ENCODE results near the gene MICAL1. TPM values are rescaled to one million over a fixed set of nuclear protein-coding genes. Genes with fewer than 3 reads are reported as not detected.

Gene MICAL1
- total RNA-seq, 1 experiment from 2014 or later, result 92.9 TPM

DNA sequence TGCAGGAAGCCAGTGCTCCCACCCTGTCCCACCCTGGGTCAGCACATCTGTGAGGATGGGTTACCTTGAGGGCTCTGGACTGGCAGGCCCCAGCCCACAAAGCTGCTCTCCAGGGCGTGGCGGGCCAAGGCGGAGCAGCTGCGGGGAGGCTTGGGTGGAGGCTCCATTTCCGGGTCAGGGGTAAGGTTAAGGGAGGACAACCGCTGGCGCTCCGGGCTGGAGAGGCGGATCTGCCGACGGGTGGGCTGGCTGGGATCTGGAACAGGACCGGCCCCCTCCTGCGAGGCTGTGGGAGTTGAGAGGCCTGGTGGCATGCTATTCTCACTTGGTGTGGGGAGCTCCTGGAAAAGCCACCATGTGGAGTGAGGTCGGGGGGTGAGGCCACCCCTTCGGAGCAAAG is 9.5 kb downstream of the MICAL1 start:
- peaks cover 5% of the 10 kb centered on the region for H3K23me2 ChIP-seq (ENCODE audit: insufficient read length, low read depth, low read length, poor library complexity, severe bottlenecking)
- no peak for DNase-seq
- no peak overlapping the region for H3K4ac ChIP-seq (ENCODE audit: low read depth, low read length)
- Mint-ChIP-seq H3K4me3 (no peak overlapping the region), H3K27me3 (ENCODE audit: low read depth) (no peaks in the 10 kb centered on the region), H3K36me3 (ENCODE audit: insufficient read depth in 1 of 3, low read depth in 3 of 3) (peaks cover 22 to 71% (median 55%) of the 10 kb centered on the region in 3 experiments), H3K27ac (no peak overlapping the region), H3K4me1 (peaks cover 12% of the 10 kb centered on the region in 2 experiments), H3K9me3 (no peaks in the 10 kb centered on the region; a peak in 1 of 5 replicates)
- no CpG with 5 or more reads among the region's 15 CpGs for WGBS (ENCODE audit: extremely low coverage, insufficient read length, low lambda C conversion rate)
- H2BK20ac ChIP-seq (ENCODE audit: low read depth, low read length, poor library complexity, severe bottlenecking), result no peak overlapping the region
- H3K14ac ChIP-seq (ENCODE audit: insufficient read depth, low read length), result no peak overlapping the region
- H3K18ac ChIP-seq (ENCODE audit: insufficient read length, low read depth, low read length), result no peak overlapping the region
- H3K79me2 ChIP-seq (ENCODE audit: insufficient read depth, low read length), result no peaks in the 10 kb centered on the region
- no peak overlapping the region for H3K4me2 ChIP-seq (ENCODE audit: insufficient read depth, insufficient read length, low read length)
- no peak overlapping the region for H2BK12ac ChIP-seq (ENCODE audit: insufficient read length, low read depth, low read length)
- no peaks in the 10 kb centered on the region for H3K27me3 ChIP-seq (ENCODE audit: insufficient read depth, low read length)
- no peak overlapping the region for H2AK5ac ChIP-seq (ENCODE audit: insufficient read length, low read length)
- no peak overlapping the region for H4K5ac ChIP-seq (ENCODE audit: insufficient read length, low read depth, low read length)
- no peak overlapping the region for H3K56ac ChIP-seq (ENCODE audit: insufficient read length, low read depth, low read length)
- H3K9me3 ChIP-seq (ENCODE audit: control insufficient read depth, low read depth, low read length), result no peaks in the 10 kb centered on the region
- H4K20me1 ChIP-seq (ENCODE audit: control insufficient read depth, insufficient read depth, insufficient read length), result no peaks in the 10 kb centered on the region
- no peak overlapping the region for H4K91ac ChIP-seq (ENCODE audit: insufficient read length, low read depth, low read length)
- H2BK5ac ChIP-seq (ENCODE audit: insufficient read length, low read length), result no peak overlapping the region
- no peaks in the 10 kb centered on the region for H3K79me1 ChIP-seq (ENCODE audit: insufficient read depth, low read depth, low read length, poor library complexity, severe bottlenecking)
- H3K9ac ChIP-seq (ENCODE audit: extremely low read depth, insufficient read length, low read length), result no peak overlapping the region
- peaks cover 3% of the 10 kb centered on the region; the same call in 1 of the 2 replicates for H3K4me1 ChIP-seq (ENCODE audit: insufficient read depth, low read length)
- no peak overlapping the region for H2AFZ ChIP-seq (ENCODE audit: low read length)
- H2BK15ac ChIP-seq (ENCODE audit: low read depth, low read length), result no peak overlapping the region
- TF ChIP-seq, protein P1, sequence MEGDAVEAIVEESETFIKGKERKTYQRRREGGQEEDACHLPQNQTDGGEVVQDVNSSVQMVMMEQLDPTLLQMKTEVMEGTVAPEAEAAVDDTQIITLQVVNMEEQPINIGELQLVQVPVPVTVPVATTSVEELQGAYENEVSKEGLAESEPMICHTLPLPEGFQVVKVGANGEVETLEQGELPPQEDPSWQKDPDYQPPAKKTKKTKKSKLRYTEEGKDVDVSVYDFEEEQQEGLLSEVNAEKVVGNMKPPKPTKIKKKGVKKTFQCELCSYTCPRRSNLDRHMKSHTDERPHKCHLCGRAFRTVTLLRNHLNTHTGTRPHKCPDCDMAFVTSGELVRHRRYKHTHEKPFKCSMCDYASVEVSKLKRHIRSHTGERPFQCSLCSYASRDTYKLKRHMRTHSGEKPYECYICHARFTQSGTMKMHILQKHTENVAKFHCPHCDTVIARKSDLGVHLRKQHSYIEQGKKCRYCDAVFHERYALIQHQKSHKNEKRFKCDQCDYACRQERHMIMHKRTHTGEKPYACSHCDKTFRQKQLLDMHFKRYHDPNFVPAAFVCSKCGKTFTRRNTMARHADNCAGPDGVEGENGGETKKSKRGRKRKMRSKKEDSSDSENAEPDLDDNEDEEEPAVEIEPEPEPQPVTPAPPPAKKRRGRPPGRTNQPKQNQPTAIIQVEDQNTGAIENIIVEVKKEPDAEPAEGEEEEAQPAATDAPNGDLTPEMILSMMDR (conservative IDR thresholded peaks at IDR 0.05), result no peak
- H3K23ac ChIP-seq (ENCODE audit: insufficient read length, low read depth, low read length), result no peak overlapping the region
- H4K8ac ChIP-seq (replicated peaks; ENCODE audit: insufficient read length, low read depth, low read length), result no peak overlapping the region
- no peak overlapping the region for H3T11ph ChIP-seq (ENCODE audit: low read length)
- H2BK120ac ChIP-seq (ENCODE audit: low read depth, low read length, poor library complexity, severe bottlenecking), result no peak overlapping the region
- H3K27ac ChIP-seq (ENCODE audit: insufficient read length, low read depth, low read length), result no peak overlapping the region

All from H9 (cell line).